HEK293 (cell line): ENCODE data around the gene CSTPP1.

ENCODE experiments used
- CTCF ChIA-PET: fragments of 350-600 bp; formaldehyde crosslinking; extraction: SDS; loops from one replicate; lab custom pipeline; 2021; ENCODE audit warnings: antibody characterized with exemption; lab: Yijun Ruan, JAX
- POLR2A ChIA-PET: fragments of 300-600 bp; formaldehyde crosslinking; extraction: SDS; loops from one replicate; lab custom pipeline; 2020; ENCODE audit warnings: antibody characterized with exemption, inconsistent platforms; lab: Yijun Ruan, JAX
- H3K27ac ChIP-seq: fragments of 200-500 bp; sonication (Bioruptor generic); 2 replicates; pipeline ENCODE4 v1.5.1; 2014; ENCODE audit warnings: low read depth, low read length, control low read depth, inconsistent platforms; ENCODE audit errors: extremely low read depth
- H3K36me3 ChIP-seq, 2 experiments: fragments of 200-500 bp in 1 of 2; sonication (Bioruptor generic) in 1 of 2; 1 replicate in 1 of 2; 2 replicates in 1 of 2; pipeline ENCODE4 v1.5.1; 2014 to 2017; ENCODE audit warnings: inconsistent platforms in 2 of 2, low read length in 2 of 2; ENCODE audit not compliant: control insufficient read depth in 2 of 2, insufficient read depth in 1 of 2
- H3K4me1 ChIP-seq: fragments of 200-500 bp; sonication (Bioruptor generic); 2 replicates; pipeline ENCODE4 v1.5.1; 2014; ENCODE audit warnings: mild to moderate bottlenecking, low read length, inconsistent platforms; ENCODE audit not compliant: control insufficient read depth, insufficient read depth
- H3K4me3 ChIP-seq: 2 replicates; pipeline ENCODE4 v1.5.1; 2011; ENCODE audit warnings: low read depth, mild to moderate bottlenecking, control low read depth, low read length, moderate library complexity
- H3K9me3 ChIP-seq: fragments of 200-500 bp; sonication (Bioruptor generic); 2 replicates; pipeline ENCODE4 v1.5.1; 2014; ENCODE audit warnings: low read depth, low read length, inconsistent platforms; ENCODE audit not compliant: control insufficient read depth, insufficient read depth
- MZF1 ChIP-seq: fragments of 450-650 bp; formaldehyde crosslinking; IDR thresholded peaks from 2 replicates; pipeline ENCODE4 v1.5.1; 2017; ENCODE audit warnings: missing biosample characterization, missing genetic modification characterization, borderline replicate concordance
- OSR2 ChIP-seq: fragments of 450-650 bp; formaldehyde crosslinking; IDR thresholded peaks from 2 replicates; pipeline ENCODE4 v1.5.1; 2016; ENCODE audit warnings: missing biosample characterization, missing genetic modification characterization
- OVOL3 ChIP-seq: fragments of 450-650 bp; formaldehyde crosslinking; IDR thresholded peaks from 2 replicates; pipeline ENCODE4 v1.5.1; 2016; ENCODE audit warnings: missing biosample characterization, missing genetic modification characterization
- TCF7L2 ChIP-seq: IDR thresholded peaks from 2 replicates; pipeline ENCODE4 v1.6.1; 2011; ENCODE audit warnings: low read depth, mild to moderate bottlenecking, inconsistent platforms, low read length, moderate library complexity, borderline replicate concordance
- ZBTB48 ChIP-seq: fragments of 450-650 bp; formaldehyde crosslinking; IDR thresholded peaks from 2 replicates; pipeline ENCODE4 v1.5.1; 2016; ENCODE audit warnings: missing biosample characterization, missing genetic modification characterization
- ZFP3 ChIP-seq: fragments of 450-650 bp; formaldehyde crosslinking; IDR thresholded peaks from 2 replicates; pipeline ENCODE4 v1.5.1; 2016; ENCODE audit warnings: low read depth, missing biosample characterization, missing genetic modification characterization
- ZNF121 ChIP-seq: fragments of 450-650 bp; formaldehyde crosslinking; IDR thresholded peaks from 2 replicates; pipeline ENCODE4 v1.5.1; 2016; ENCODE audit warnings: missing biosample characterization, missing genetic modification characterization
- ZNF140 ChIP-seq: fragments of 450-650 bp; formaldehyde crosslinking; IDR thresholded peaks from 2 replicates; pipeline ENCODE4 v1.5.1; 2016; ENCODE audit warnings: missing biosample characterization, missing genetic modification characterization
- ZNF169 ChIP-seq: fragments of 450-650 bp; formaldehyde crosslinking; IDR thresholded peaks from 2 replicates; pipeline ENCODE4 v1.5.1; 2016; ENCODE audit warnings: missing biosample characterization, missing genetic modification characterization
- ZNF266 ChIP-seq: fragments of 450-650 bp; formaldehyde crosslinking; IDR thresholded peaks from 2 replicates; pipeline ENCODE4 v1.5.1; 2016; ENCODE audit warnings: missing biosample characterization, missing genetic modification characterization, low read depth
- ZNF37A ChIP-seq: fragments of 450-650 bp; IDR thresholded peaks from 2 replicates; pipeline ENCODE4 v1.5.1; 2018; ENCODE audit warnings: missing biosample characterization, missing genetic modification characterization
- ZNF596 ChIP-seq: fragments of 450-650 bp; IDR thresholded peaks from 2 replicates; pipeline ENCODE4 v1.5.0; 2018; ENCODE audit warnings: missing biosample characterization, mild to moderate bottlenecking, missing genetic modification characterization, moderate library complexity
- TF ChIP-seq, protein P1 (sequence below): fragments of 450-650 bp; formaldehyde crosslinking; IDR thresholded peaks from 2 replicates; pipeline ENCODE4 v1.5.1; 2017; ENCODE audit warnings: missing biosample characterization, mild to moderate bottlenecking, missing genetic modification characterization, moderate library complexity
- TF ChIP-seq, protein P2 (sequence below): fragments of 450-650 bp; formaldehyde crosslinking; IDR thresholded peaks from 2 replicates; pipeline ENCODE4 v1.5.1; 2016; ENCODE audit warnings: missing biosample characterization, missing genetic modification characterization
- TF ChIP-seq, protein P3 (sequence below): fragments of 450-650 bp; formaldehyde crosslinking; IDR thresholded peaks from 2 replicates; pipeline ENCODE4 v1.5.1; 2016; ENCODE audit warnings: missing biosample characterization, missing genetic modification characterization, borderline replicate concordance
- TF ChIP-seq, protein P4 (sequence below): fragments of 450-650 bp; formaldehyde crosslinking; IDR thresholded peaks from 2 replicates; pipeline ENCODE4 v1.5.1; 2016; ENCODE audit warnings: missing biosample characterization, missing genetic modification characterization, low read depth

CSTPP1 gene

DNA sequence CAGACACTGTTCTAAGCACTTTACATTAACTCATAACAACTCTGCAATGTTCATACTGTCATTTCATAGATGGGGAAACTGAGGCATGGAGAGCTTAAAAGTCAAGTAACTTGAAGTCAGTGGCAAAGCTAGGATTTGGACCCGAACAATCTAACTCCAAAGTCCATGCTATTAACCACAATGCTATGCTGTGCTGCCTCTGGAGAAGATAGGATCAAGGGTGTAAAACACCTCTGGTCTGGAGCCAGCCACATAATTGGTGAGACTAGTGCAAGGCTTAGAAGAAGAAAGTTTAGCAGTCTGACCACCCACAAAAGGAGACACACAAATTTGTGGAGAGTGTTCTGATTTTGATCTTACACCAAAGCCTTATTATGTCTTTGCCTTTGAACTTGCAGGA is 196.4 kb downstream of the CSTPP1 start:
- H3K9me3 ChIP-seq: no peaks in the 10 kb centered on the region
- H3K36me3 ChIP-seq: peaks cover 0 to 12% of the 10 kb centered on the region in 2 experiments; a peak in 1 of 3 replicates
- no peak overlapping the region for H3K4me3 ChIP-seq
- ChIA-PET POLR2A (no interaction called here), CTCF (interaction anchor here (5.0 kb wide), 1 partner anchor 20 kb away, joined by 22 read pairs; no protein-coding TSS in a partner anchor)
- H3K4me1 ChIP-seq: no peaks in the 10 kb centered on the region
- no peak for TF ChIP-seq ZNF266 (tag by site-specific recombination)
- TF ChIP-seq ZNF37A: no peak
- TF ChIP-seq ZNF596: no peak
- no peak for TF ChIP-seq ZNF121 (tag by site-specific recombination)
- no peak for TF ChIP-seq ZBTB48 (tag by site-specific recombination)
- no peak overlapping the region for H3K27ac ChIP-seq

DNA sequence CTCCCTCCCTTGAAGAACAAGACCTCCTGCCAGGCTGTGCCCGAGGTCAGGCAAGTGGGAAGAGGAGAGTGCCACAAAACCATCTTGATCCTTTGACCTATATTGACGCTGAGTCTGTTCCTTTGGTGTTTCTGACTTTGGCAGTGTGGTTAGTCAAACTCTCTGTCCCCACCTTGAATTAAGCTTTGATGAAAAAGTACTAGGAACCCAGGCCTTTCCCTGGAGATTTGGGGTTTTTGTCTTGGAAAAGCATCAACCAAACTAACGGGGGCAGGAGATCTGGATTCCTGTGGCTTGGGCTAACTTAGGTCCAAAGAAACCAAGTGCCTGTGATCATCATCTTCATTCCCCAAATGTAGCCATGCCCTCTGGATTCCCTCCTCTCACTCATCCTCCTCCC is 199.8 kb downstream of the CSTPP1 start:
- Histone ChIP-seq H3K27ac (no peak overlapping the region), H3K36me3 (peaks cover 0 to 22% of the 10 kb centered on the region in 2 experiments; a peak in 2 of 3 replicates), H3K4me1 (no peaks in the 10 kb centered on the region), H3K4me3 (no peak overlapping the region), H3K9me3 (no peaks in the 10 kb centered on the region)
- TF ChIP-seq OSR2 (tag by site-specific recombination) (no peak), TCF7L2 (no peak), MZF1 (tag by site-specific recombination) (no peak), ZNF169 (tag by site-specific recombination) (no peak), ZNF140 (tag by site-specific recombination) (no peak), ZFP3 (no peak), OVOL3 (no peak)
- TF ChIP-seq, protein P1, sequence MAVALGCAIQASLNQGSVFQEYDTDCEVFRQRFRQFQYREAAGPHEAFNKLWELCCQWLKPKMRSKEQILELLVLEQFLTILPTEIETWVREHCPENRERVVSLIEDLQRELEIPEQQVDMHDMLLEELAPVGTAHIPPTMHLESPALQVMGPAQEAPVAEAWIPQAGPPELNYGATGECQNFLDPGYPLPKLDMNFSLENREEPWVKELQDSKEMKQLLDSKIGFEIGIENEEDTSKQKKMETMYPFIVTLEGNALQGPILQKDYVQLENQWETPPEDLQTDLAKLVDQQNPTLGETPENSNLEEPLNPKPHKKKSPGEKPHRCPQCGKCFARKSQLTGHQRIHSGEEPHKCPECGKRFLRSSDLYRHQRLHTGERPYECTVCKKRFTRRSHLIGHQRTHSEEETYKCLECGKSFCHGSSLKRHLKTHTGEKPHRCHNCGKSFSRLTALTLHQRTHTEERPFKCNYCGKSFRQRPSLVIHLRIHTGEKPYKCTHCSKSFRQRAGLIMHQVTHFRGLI (tag by site-specific recombination): no peak
- TF ChIP-seq, protein P2, sequence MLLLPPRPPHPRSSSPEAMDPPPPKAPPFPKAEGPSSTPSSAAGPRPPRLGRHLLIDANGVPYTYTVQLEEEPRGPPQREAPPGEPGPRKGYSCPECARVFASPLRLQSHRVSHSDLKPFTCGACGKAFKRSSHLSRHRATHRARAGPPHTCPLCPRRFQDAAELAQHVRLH (tag by site-specific recombination): no peak
- TF ChIP-seq, protein P3, sequence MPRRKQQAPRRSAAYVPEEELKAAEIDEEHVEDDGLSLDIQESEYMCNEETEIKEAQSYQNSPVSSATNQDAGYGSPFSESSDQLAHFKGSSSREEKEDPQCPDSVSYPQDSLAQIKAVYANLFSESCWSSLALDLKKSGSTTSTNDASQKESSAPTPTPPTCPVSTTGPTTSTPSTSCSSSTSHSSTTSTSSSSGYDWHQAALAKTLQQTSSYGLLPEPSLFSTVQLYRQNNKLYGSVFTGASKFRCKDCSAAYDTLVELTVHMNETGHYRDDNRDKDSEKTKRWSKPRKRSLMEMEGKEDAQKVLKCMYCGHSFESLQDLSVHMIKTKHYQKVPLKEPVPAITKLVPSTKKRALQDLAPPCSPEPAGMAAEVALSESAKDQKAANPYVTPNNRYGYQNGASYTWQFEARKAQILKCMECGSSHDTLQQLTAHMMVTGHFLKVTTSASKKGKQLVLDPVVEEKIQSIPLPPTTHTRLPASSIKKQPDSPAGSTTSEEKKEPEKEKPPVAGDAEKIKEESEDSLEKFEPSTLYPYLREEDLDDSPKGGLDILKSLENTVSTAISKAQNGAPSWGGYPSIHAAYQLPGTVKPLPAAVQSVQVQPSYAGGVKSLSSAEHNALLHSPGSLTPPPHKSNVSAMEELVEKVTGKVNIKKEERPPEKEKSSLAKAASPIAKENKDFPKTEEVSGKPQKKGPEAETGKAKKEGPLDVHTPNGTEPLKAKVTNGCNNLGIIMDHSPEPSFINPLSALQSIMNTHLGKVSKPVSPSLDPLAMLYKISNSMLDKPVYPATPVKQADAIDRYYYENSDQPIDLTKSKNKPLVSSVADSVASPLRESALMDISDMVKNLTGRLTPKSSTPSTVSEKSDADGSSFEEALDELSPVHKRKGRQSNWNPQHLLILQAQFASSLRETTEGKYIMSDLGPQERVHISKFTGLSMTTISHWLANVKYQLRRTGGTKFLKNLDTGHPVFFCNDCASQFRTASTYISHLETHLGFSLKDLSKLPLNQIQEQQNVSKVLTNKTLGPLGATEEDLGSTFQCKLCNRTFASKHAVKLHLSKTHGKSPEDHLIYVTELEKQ (tag by site-specific recombination): no peak
- TF ChIP-seq, protein P4, sequence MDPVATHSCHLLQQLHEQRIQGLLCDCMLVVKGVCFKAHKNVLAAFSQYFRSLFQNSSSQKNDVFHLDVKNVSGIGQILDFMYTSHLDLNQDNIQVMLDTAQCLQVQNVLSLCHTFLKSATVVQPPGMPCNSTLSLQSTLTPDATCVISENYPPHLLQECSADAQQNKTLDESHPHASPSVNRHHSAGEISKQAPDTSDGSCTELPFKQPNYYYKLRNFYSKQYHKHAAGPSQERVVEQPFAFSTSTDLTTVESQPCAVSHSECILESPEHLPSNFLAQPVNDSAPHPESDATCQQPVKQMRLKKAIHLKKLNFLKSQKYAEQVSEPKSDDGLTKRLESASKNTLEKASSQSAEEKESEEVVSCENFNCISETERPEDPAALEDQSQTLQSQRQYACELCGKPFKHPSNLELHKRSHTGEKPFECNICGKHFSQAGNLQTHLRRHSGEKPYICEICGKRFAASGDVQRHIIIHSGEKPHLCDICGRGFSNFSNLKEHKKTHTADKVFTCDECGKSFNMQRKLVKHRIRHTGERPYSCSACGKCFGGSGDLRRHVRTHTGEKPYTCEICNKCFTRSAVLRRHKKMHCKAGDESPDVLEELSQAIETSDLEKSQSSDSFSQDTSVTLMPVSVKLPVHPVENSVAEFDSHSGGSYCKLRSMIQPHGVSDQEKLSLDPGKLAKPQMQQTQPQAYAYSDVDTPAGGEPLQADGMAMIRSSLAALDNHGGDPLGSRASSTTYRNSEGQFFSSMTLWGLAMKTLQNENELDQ (tag by site-specific recombination): no peak
- POLR2A ChIA-PET: no interaction called here
- CTCF ChIA-PET: interaction anchor here (1.9 kb wide), 1 partner anchor 16 kb away, joined by 5 read pairs; no protein-coding TSS in a partner anchor
